Glomerular visceral epithelial cell (primary cell): Measurements from ENCODE around the gene TERT.

ENCODE experiments used
- DNase-seq: peaks from one replicate; pipeline ENCODE4 v3.0.0-alpha.2; 2016; ENCODE audit errors: extremely low spot score

TERT gene

GRCh38 chr5:1259806-1260480 lies 34.9 kb downstream of the TERT start:
- DNase-seq: no peak

- no peak for DNase-seq
Measured at GRCh38 chr5:1257841-1258240, 37.0 kb downstream of the TERT start.

- DNase-seq: no peak
Measured at GRCh38 chr5:1257363-1257762, 37.5 kb downstream of the TERT start.

GRCh38 chr5:1256776-1257175 lies 38.1 kb downstream of the TERT start:
- no peak for DNase-seq

GRCh38 chr5:1255081-1255561 lies 39.7 kb downstream of the TERT start:
- DNase-seq: peak; percentile 36

- peak; percentile 37 for DNase-seq
Measured at GRCh38 chr5:1254196-1254595, 40.7 kb downstream of the TERT start.

GRCh38 chr5:1253456-1254105 lies 41.3 kb downstream of the TERT start:
- DNase-seq: peak; percentile 60

- DNase-seq: no peak
Measured at GRCh38 chr5:1252681-1253080, 42.2 kb downstream of the TERT start.

GRCh38 chr5:1251678-1252580 lies 42.9 kb downstream of the TERT start:
- no peak for DNase-seq

- DNase-seq: no peak
Measured at GRCh38 chr5:1249366-1250280, 45.2 kb downstream of the TERT start.

- DNase-seq: no peak
Measured at GRCh38 chr5:1247811-1248210, 47.1 kb downstream of the TERT start.

GRCh38 chr5:1246711-1247431 lies 48.0 kb downstream of the TERT start:
- DNase-seq: peak; percentile 31

- DNase-seq: no peak
Measured at GRCh38 chr5:1245905-1246576, 48.8 kb downstream of the TERT start.

GRCh38 chr5:1244976-1245375 lies 49.9 kb downstream of the TERT start:
- no peak for DNase-seq

- DNase-seq: no peak
Measured at GRCh38 chr5:1244255-1244654, 50.6 kb downstream of the TERT start.

- DNase-seq: no peak
Measured at GRCh38 chr5:1243487-1244130, 51.3 kb downstream of the TERT start.

GRCh38 chr5:1242733-1243486 lies 52.0 kb downstream of the TERT start:
- no peak for DNase-seq

GRCh38 chr5:1241509-1242080 lies 53.3 kb downstream of the TERT start:
- DNase-seq: no peak
